Gastrocnemius medialis (tissue), 4 donors: Measurements from ENCODE around the gene GRP.

Source experiments
- CTCF ChIP-seq, 5 experiments: fragments of 450-650 bp in 3 of 5; fragments of 200-600 bp in 2 of 5; sonication (generic) in 2 of 5; IDR thresholded peaks in 4 of 5; conservative IDR thresholded peaks in 1 of 5; 1 replicate in 4 of 5; 2 replicates in 1 of 5; pipeline ENCODE4 v1.5.1; 2016 to 2019; ENCODE audit warnings: antibody characterized with exemption in 5 of 5, mild to moderate bottlenecking in 3 of 5, moderate library complexity in 3 of 5
- POLR2A ChIP-seq, 2 donors: fragments of 450-650 bp; IDR thresholded peaks; one replicate each; pipeline ENCODE4 v1.6.1; 2017; ENCODE audit warnings: antibody characterized with exemption in 2 of 2, mild to moderate bottlenecking in 2 of 2, moderate library complexity in 2 of 2

- no peak for TF ChIP-seq CTCF (IDR thresholded peaks at IDR 0.05 in 4 of 5, conservative IDR thresholded peaks at IDR 0.05 in 1 of 5)
- no peak for TF ChIP-seq POLR2A (IDR thresholded peaks at IDR 0.05)
These were observed at the start of gene GRP for GRCh38 chr18:59219672-59220163.
